ENCODE results near the gene PPP2R5C. TPM values are rescaled to one million over a fixed set of nuclear protein-coding genes. Genes with fewer than 3 reads are reported as not detected.

The PPP2R5C gene
- total RNA-seq, 1 experiment from 2014 or later = 93.0 TPM

- Histone ChIP-seq H3K9ac (ENCODE audit: extremely low read depth, insufficient read length, low read length) (no peak overlapping the region), H3K4me2 (ENCODE audit: insufficient read depth, insufficient read length, low read length) (no peak overlapping the region), H3K18ac (ENCODE audit: insufficient read length, low read depth, low read length) (no peak overlapping the region), H2BK12ac (ENCODE audit: insufficient read length, low read depth, low read length) (no peak overlapping the region), H3K79me2 (ENCODE audit: insufficient read depth, low read length) (no peaks in the 10 kb centered on the region), H3K4ac (ENCODE audit: low read depth, low read length) (no peak overlapping the region), H2AK5ac (ENCODE audit: insufficient read length, low read length) (no peak overlapping the region), H3K56ac (ENCODE audit: insufficient read length, low read depth, low read length) (no peak overlapping the region), H3K9me3 (ENCODE audit: control insufficient read depth, low read depth, low read length) (no peaks in the 10 kb centered on the region), H2BK20ac (ENCODE audit: low read depth, low read length, poor library complexity, severe bottlenecking) (no peak overlapping the region), H4K8ac (replicated peaks; ENCODE audit: insufficient read length, low read depth, low read length) (no peak overlapping the region), H3K14ac (ENCODE audit: insufficient read depth, low read length) (no peak overlapping the region), H3K27ac (ENCODE audit: insufficient read length, low read depth, low read length) (no peak overlapping the region), H4K20me1 (ENCODE audit: control insufficient read depth, insufficient read depth, insufficient read length) (no peaks in the 10 kb centered on the region), H3K27me3 (ENCODE audit: insufficient read depth, low read length) (peaks cover 2% of the 10 kb centered on the region; the same call in 1 of the 2 replicates), H3K4me1 (ENCODE audit: insufficient read depth, low read length) (no peaks in the 10 kb centered on the region), H4K91ac (ENCODE audit: insufficient read length, low read depth, low read length) (no peak overlapping the region), H3K79me1 (ENCODE audit: insufficient read depth, low read depth, low read length, poor library complexity, severe bottlenecking) (no peaks in the 10 kb centered on the region), H2BK5ac (ENCODE audit: insufficient read length, low read length) (no peak overlapping the region), H2AFZ (ENCODE audit: low read length) (no peak overlapping the region), H2BK120ac (ENCODE audit: low read depth, low read length, poor library complexity, severe bottlenecking) (no peak overlapping the region), H2BK15ac (ENCODE audit: low read depth, low read length) (no peak overlapping the region), H4K5ac (ENCODE audit: insufficient read length, low read depth, low read length) (no peak overlapping the region), H3K23ac (ENCODE audit: insufficient read length, low read depth, low read length) (no peak overlapping the region), H3T11ph (ENCODE audit: low read length) (no peak overlapping the region), H3K23me2 (ENCODE audit: insufficient read length, low read depth, low read length, poor library complexity, severe bottlenecking) (no peaks in the 10 kb centered on the region)
- H3K4me1 Mint-ChIP-seq = peaks cover 7 to 12% of the 10 kb centered on the region in 2 experiments
- peaks cover 28% of the 10 kb centered on the region for H3K27me3 Mint-ChIP-seq (ENCODE audit: low read depth)
- H3K36me3 Mint-ChIP-seq (ENCODE audit: insufficient read depth in 1 of 3, low read depth in 3 of 3) = no peaks in the 10 kb centered on the region
- TF ChIP-seq CTCF (conservative IDR thresholded peaks at IDR 0.05) = no peak
- H3K27ac Mint-ChIP-seq = no peak overlapping the region
- no peak overlapping the region for H3K4me3 Mint-ChIP-seq
- no CpG with 5 or more reads among the region's 13 CpGs for WGBS (ENCODE audit: extremely low coverage, insufficient read length, low lambda C conversion rate)
- DNase-seq = no peak
- no peaks in the 10 kb centered on the region; a peak in 1 of 5 replicates for H3K9me3 Mint-ChIP-seq
Measured at GRCh38 chr14:101957406-101958234, 196.1 kb downstream of the PPP2R5C start.
